GM19452 (cell line): ENCODE measurements around the gene CD69.
"Not testable (repeated sequence)": the region's sequence is repeated elsewhere in the genome, so short reads cannot be mapped to it uniquely, and the experiment has no call there.

Source experiments
- ATAC-seq: cut with Tn5 transposase; IDR thresholded peaks from one replicate; pipeline ENCODE4 v1.9.1; 2021; ENCODE audit not compliant: unreplicated experiment

CD69 gene

DNA sequence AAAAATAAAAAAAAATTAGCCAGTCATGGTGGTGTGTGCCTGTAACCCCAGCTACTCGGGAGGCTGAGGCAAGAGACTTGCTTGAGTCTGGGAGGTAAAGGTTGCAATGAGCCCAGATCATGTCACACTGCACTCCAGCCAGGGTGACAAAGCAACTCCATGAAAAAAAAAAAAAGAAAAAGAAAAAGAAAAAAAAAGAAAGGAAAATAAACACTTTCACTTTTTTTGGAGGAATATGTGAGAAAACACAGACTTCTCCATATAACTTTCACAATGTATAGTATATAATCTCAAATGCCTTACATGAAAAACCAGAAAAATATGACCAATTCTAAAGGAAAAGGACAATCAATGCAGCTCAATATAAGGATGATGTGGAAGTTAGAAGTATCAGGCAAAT is 36.7 kb downstream of the CD69 start:
- no peak for ATAC-seq

DNA sequence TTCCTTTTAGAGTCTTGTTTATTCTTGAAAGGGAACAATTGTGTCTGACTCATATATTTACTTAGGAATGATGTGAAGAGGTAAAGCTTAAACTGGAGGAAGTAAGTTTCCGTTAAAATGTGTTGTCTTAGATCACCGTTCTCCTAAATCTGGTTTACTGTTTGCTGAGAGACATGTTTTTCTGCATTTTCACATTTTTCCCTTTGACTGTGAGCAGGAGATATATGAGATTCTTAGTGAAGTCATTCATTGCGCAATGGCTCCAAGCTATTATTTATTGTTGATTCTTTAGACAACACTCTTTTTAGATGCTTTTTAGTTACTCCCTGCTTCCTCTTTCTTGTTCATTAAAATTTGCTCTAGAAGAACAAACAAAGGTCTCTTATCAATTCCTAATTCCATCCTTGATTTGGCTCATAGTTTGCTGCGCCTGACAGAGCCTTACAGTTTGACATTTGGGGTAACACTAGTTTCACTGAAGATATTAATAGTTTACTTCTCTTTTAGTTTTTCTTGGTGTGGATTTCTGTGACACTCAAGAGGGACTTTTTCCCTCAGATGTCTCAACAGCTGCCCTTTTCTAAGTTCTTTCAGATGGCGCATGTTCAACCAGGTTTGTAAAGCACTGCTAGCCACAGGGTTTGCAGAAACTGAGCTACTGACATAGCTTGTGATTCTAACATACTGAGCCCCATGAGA is 39.2 kb downstream of the CD69 start:
- no peak for ATAC-seq

DNA sequence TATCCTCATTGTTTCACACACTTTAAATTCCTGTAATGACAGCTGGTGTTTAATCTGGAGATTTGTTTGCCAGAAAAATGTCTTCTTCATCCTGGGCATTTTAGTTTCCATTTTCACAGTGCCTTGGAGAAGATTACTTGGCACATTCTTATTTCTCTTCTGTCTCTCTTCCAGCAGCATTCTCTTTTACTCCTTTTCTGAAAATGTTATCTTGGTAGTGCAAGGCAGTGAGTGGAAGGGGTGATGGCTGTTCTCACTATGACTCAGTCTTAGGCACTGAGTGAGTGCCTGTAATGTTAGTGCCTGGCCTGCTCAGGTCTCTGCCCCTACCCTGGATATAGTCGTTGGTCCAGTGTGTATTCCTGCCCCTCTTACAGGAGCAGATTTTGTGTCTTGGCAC is 40.9 kb downstream of the CD69 start:
- no peak for ATAC-seq

GRCh38 chr12:9718968-9719367 is 41.7 kb downstream of the CD69 start:
- ATAC-seq = no peak

- ATAC-seq = no peak
These were observed 43.4 kb downstream of the CD69 start for GRCh38 chr12:9717070-9717925.

DNA sequence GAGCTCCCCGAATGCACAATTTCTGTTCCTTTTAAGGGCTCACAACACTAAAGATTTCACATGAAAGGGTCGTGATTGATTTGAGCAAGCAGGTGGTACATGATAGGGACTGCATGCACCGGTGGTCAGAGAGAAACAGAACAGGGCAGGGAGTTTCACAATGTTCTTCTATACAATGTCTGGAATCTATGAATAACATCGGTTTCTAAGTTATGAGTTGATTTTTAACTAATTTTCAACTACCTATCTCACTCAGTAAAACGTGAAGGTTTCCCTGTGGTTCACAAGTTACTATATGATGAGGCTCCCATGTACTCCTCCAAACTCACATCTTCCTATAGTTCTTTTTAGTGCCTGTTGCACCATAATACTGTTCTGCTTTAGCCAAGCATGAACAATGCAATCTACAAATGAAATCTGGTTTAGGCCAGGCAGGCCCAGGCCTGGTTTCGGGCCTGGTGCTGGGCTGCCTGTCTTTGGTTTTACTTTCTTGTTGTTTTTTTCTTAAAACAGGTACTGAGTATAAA is 47.6 kb downstream of the CD69 start:
- ATAC-seq = peak; percentile 77

DNA sequence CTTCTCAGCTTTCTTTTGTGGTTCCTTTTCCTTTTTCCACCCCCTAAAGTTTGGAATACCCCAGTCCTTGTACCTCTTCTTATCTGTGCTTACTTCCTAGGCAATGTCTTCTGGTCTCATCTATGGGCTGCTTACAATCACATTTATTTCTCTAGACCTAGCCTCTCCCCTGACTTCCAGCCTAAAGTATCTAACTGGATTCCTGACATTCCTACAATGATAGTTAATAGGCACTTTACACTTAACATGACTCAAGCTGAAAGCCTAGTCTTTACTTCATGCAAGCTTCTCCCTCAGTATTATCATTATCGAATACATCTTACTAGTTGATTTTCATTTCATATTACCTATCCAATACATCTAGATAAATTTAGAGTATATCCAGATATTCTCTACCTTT is 49.0 kb downstream of the CD69 start:
- no peak for ATAC-seq

GRCh38 chr12:9710584-9711375 is 49.9 kb downstream of the CD69 start:
- no peak for ATAC-seq

DNA sequence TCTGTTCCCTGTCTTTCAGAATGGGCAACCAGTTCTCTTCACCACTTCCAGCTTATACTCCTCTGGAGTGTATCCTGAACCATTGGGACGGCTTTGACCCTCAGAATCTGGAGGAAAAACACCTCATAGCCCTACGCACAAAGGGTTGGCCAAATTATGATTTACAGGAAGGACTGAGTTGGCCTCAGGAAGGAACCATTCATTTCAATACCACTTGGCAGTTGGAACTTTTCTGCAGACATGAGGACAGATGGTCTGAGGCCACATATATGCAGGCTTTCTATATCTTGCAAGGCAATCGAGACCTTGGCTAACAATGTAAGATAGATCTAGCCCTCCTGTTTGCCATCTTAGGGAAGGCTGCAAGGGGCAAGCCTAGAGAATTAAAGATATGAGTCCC is 51.8 kb downstream of the CD69 start:
- no peak for ATAC-seq

- ATAC-seq = no peak
These were observed 52.6 kb downstream of the CD69 start for GRCh38 chr12:9707864-9708808.

DNA sequence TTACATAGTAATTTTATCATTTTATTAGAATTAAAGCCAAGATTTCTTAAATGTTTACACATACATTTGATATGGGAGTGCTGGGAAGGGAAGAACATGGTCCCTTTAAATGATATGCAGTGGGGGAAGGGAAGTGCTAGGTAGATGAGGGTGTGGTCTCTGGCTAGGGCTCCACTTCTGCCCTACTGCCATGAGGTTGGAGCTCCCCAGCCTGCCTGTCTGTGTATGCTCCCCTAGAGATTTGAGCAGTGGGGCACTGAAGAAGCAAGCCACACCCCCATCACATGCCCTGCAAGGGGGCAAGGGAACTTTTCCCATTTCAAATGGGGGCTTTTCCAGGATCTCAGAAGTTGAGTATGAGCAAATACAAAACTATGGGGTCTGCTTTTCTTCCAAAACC is 53.3 kb downstream of the CD69 start:
- no peak for ATAC-seq

DNA sequence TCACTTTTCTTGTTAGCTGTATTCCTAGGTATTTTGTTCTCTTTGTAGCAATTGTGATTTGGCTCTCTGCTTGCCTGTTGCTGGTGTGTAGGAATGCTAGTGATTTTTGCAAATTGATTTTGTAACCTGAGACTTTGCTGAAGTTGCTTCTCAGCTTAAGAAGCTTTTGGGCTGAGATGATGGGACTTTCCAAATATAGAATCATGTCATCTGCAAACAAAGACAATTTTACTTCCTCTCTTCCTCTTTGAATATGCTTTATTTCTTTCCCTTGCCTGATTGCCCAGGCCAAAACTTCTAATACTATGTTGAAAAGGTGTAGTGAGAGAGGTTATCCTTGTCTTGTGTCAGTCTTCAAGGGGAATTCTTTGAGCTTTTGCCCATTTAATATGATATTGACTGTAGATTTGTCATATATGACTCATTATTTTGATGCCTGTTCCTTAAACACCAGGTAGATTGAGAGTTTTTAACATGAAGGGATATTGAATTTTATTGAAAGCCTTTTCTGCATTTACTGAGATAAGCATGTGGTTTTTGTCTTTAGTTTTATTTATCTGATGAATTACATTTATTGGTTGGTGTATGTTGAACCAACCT is 54.5 kb downstream of the CD69 start:
- no peak for ATAC-seq

DNA sequence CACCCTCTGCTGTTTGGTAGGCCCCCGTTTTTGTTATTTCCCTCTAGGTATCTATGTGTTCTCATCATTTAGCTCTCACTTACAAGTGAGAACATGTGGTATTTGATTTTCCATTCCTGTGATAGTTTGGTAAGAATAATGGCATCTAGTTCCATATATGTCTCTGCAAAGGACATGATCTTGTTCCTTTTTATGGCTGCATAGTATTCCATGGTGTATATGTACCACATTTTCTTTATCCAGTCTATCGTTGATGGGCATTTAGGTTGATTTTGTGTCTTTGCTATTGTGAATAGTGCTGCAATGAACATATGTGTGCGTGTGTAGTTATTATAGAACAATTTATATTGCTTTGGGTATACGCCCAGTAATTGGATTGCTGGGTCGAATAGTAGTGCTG is 56.1 kb downstream of the CD69 start:
- ATAC-seq = not testable (repeated sequence)
